ENCODE results near the gene FMN1. TPM values are rescaled to one million over a fixed set of nuclear protein-coding genes. Genes with fewer than 3 reads are reported as not detected.

FMN1 gene
- total RNA-seq, 1 experiment from 2014 or later, result 1.2 TPM

GRCh38 chr15:32904448-32904847, 290.1 kb downstream of the FMN1 start:
- no peaks in the 10 kb centered on the region for H3K9me3 Mint-ChIP-seq (ENCODE audit: unreplicated experiment)
- no peaks in the 10 kb centered on the region for H3K36me3 Mint-ChIP-seq (ENCODE audit: insufficient read depth, unreplicated experiment)
- ChIA-PET CTCF (interaction anchor here (0.5 to 1.5 kb wide), 7 partner anchors 16 to 1774 kb away, joined by 3 to 5 read pairs (median 3); no protein-coding TSS in a partner anchor), POLR2A (interaction anchor here (0.7 kb wide), 1 partner anchor 154 kb away, joined by 3 read pairs; no protein-coding TSS in a partner anchor)
- H3K4me1 Mint-ChIP-seq (ENCODE audit: insufficient read depth, unreplicated experiment), result no peaks in the 10 kb centered on the region
- no TSS peak for BruUV-seq (replicated peaks)
- no peak overlapping the region for H3K27ac Mint-ChIP-seq (ENCODE audit: low read depth, unreplicated experiment)
- H3K27me3 Mint-ChIP-seq (ENCODE audit: insufficient read depth, unreplicated experiment), result no peaks in the 10 kb centered on the region
- intact Hi-C loops (cut with micrococcal nuclease), result no loop called here
- no peak for TF ChIP-seq CTCF (IDR thresholded peaks at IDR 0.05; ENCODE audit: unreplicated experiment)
- no peak for DNase-seq (ENCODE audit: unreplicated experiment)
- H3K4me3 Mint-ChIP-seq (ENCODE audit: unreplicated experiment), result no peak overlapping the region

GRCh38 chr15:32903591-32904290, 290.8 kb downstream of the FMN1 start:
- POLR2A ChIA-PET, result no interaction called here
- no peak for TF ChIP-seq CTCF (IDR thresholded peaks at IDR 0.05; ENCODE audit: unreplicated experiment)
- CTCF ChIA-PET, result interaction anchor here (0.5 to 1.1 kb wide), 5 partner anchors 17 to 1773 kb away, joined by 3 to 5 read pairs (median 3); no protein-coding TSS in a partner anchor
- Mint-ChIP-seq H3K27me3 (ENCODE audit: insufficient read depth, unreplicated experiment) (no peaks in the 10 kb centered on the region), H3K9me3 (ENCODE audit: unreplicated experiment) (no peaks in the 10 kb centered on the region), H3K4me3 (ENCODE audit: unreplicated experiment) (no peak overlapping the region), H3K4me1 (ENCODE audit: insufficient read depth, unreplicated experiment) (no peaks in the 10 kb centered on the region), H3K36me3 (ENCODE audit: insufficient read depth, unreplicated experiment) (no peaks in the 10 kb centered on the region), H3K27ac (ENCODE audit: low read depth, unreplicated experiment) (no peak overlapping the region)
- no TSS peak for BruUV-seq (replicated peaks)
- intact Hi-C loops (cut with micrococcal nuclease), result no loop called here
- no peak for DNase-seq (ENCODE audit: unreplicated experiment)

GRCh38 chr15:32901995-32902394, 292.5 kb downstream of the FMN1 start:
- no peaks in the 10 kb centered on the region for H3K36me3 Mint-ChIP-seq (ENCODE audit: insufficient read depth, unreplicated experiment)
- TF ChIP-seq CTCF (IDR thresholded peaks at IDR 0.05; ENCODE audit: unreplicated experiment), result no peak
- POLR2A ChIA-PET, result no interaction called here
- H3K4me1 Mint-ChIP-seq (ENCODE audit: insufficient read depth, unreplicated experiment), result no peaks in the 10 kb centered on the region
- H3K27ac Mint-ChIP-seq (ENCODE audit: low read depth, unreplicated experiment), result no peak overlapping the region
- no TSS peak for BruUV-seq (replicated peaks)
- intact Hi-C loops (cut with micrococcal nuclease), result no loop called here
- H3K27me3 Mint-ChIP-seq (ENCODE audit: insufficient read depth, unreplicated experiment), result no peaks in the 10 kb centered on the region
- DNase-seq (ENCODE audit: unreplicated experiment), result no peak
- no peak overlapping the region for H3K4me3 Mint-ChIP-seq (ENCODE audit: unreplicated experiment)
- H3K9me3 Mint-ChIP-seq (ENCODE audit: unreplicated experiment), result no peaks in the 10 kb centered on the region
- CTCF ChIA-PET, result interaction anchor here (0.6 kb wide), 1 partner anchor 335 kb away, joined by 3 read pairs; no protein-coding TSS in a partner anchor

GRCh38 chr15:32901192-32901591, 293.3 kb downstream of the FMN1 start:
- DNase-seq (ENCODE audit: unreplicated experiment), result no peak
- H3K9me3 Mint-ChIP-seq (ENCODE audit: unreplicated experiment), result no peaks in the 10 kb centered on the region
- intact Hi-C loops (cut with micrococcal nuclease), result no loop called here
- ChIA-PET POLR2A (no interaction called here), CTCF (no interaction called here)
- no peaks in the 10 kb centered on the region for H3K27me3 Mint-ChIP-seq (ENCODE audit: insufficient read depth, unreplicated experiment)
- BruUV-seq (replicated peaks), result no TSS peak
- H3K4me3 Mint-ChIP-seq (ENCODE audit: unreplicated experiment), result no peak overlapping the region
- H3K36me3 Mint-ChIP-seq (ENCODE audit: insufficient read depth, unreplicated experiment), result no peaks in the 10 kb centered on the region
- no peaks in the 10 kb centered on the region for H3K4me1 Mint-ChIP-seq (ENCODE audit: insufficient read depth, unreplicated experiment)
- H3K27ac Mint-ChIP-seq (ENCODE audit: low read depth, unreplicated experiment), result no peak overlapping the region
- TF ChIP-seq CTCF (IDR thresholded peaks at IDR 0.05; ENCODE audit: unreplicated experiment), result no peak

Data from MCF 10A (cell line).